Activated B cell treated with CpG ODN at 0.5 μM for 24 hours (primary cell): ENCODE results near the gene KHSRP. TPM values are rescaled to one million over a fixed set of nuclear protein-coding genes. Genes with fewer than 3 reads are reported as not detected.

Experiments
- ATAC-seq: fragments of 200-7000 bp; cut with Tn5 transposase; one replicate; pipeline ENCODE4 v1.10.0; 2021; ENCODE audit warnings: low read depth, mild to moderate bottlenecking, moderate library complexity
- CTCF ChIA-PET: fragments of 350-600 bp; sonication (Branson Sonifier 250); formaldehyde crosslinking; loops from one replicate; lab custom pipeline; 2021; ENCODE audit warnings: antibody characterized with exemption; lab: Charles Lee
- POLR2A ChIA-PET: fragments of 350-600 bp; sonication (Branson Sonifier 250); formaldehyde crosslinking; loops from one replicate; lab custom pipeline; 2021; ENCODE audit warnings: antibody characterized with exemption; lab: Charles Lee
- DNase-seq: peaks from one replicate; pipeline ENCODE4 v3.0.0; 2022
- H3K27ac Mint-ChIP-seq: one replicate; pipeline ENCODE4 v1.8.0; 2020; ENCODE audit warnings: mixed read lengths
- H3K27me3 Mint-ChIP-seq: one replicate; pipeline ENCODE4 v1.8.0; 2021; ENCODE audit warnings: mixed read lengths
- H3K36me3 Mint-ChIP-seq: one replicate; pipeline ENCODE4 v1.8.0; 2021; ENCODE audit warnings: low read depth, mixed read lengths
- H3K4me1 Mint-ChIP-seq: one replicate; pipeline ENCODE4 v1.8.0; 2021; ENCODE audit warnings: mixed read lengths
- H3K4me3 Mint-ChIP-seq: one replicate; pipeline ENCODE4 v1.8.0; 2020; ENCODE audit warnings: mild to moderate bottlenecking, mixed read lengths
- H3K9me3 Mint-ChIP-seq: one replicate; pipeline ENCODE4 v1.8.0; 2020; ENCODE audit warnings: mixed read lengths
- CTCF ChIP-seq: fragments of 200-600 bp; IDR thresholded peaks from one replicate; pipeline ENCODE4 v1.8.0; 2022; ENCODE audit warnings: antibody characterized with exemption, mild to moderate bottlenecking
- intact Hi-C: fragments of 100-400 bp; cut with micrococcal nuclease; formaldehyde crosslinking; loops from one replicate; pipeline ENCODE4 v1.15.1; 2024
- total RNA-seq: library from RNA; stranded (reverse); gene quantifications from 2 replicates; pipeline ENCODE4 v1.2.3, GENCODE V29; 2022

The KHSRP gene
- total RNA-seq, 1 donor from 2014 or later = 251 TPM

GRCh38 chr19:6387372-6387771 lies 37.2 kb downstream of the KHSRP start:
- no peak overlapping the region for H3K4me3 Mint-ChIP-seq
- TF ChIP-seq CTCF = no peak
- H3K9me3 Mint-ChIP-seq = no peaks in the 10 kb centered on the region
- H3K36me3 Mint-ChIP-seq = peaks cover 72% of the 10 kb centered on the region
- ChIA-PET CTCF (no interaction called here), POLR2A (no interaction called here)
- DNase-seq (no peak), ATAC-seq (no peak)
- intact Hi-C loops = no loop called here
- H3K27me3 Mint-ChIP-seq = no peaks in the 10 kb centered on the region
- peaks cover 12% of the 10 kb centered on the region for H3K4me1 Mint-ChIP-seq
- H3K27ac Mint-ChIP-seq = no peak overlapping the region

GRCh38 chr19:6384381-6384780 lies 40.2 kb downstream of the KHSRP start:
- H3K27me3 Mint-ChIP-seq = no peaks in the 10 kb centered on the region
- no peaks in the 10 kb centered on the region for H3K4me1 Mint-ChIP-seq
- ChIA-PET CTCF (no interaction called here), POLR2A (no interaction called here)
- H3K36me3 Mint-ChIP-seq = peaks cover 85% of the 10 kb centered on the region
- no peak for ATAC-seq
- H3K9me3 Mint-ChIP-seq = peaks cover 4% of the 10 kb centered on the region
- intact Hi-C loops = no loop called here
- no peak overlapping the region for H3K27ac Mint-ChIP-seq
- DNase-seq = no peak
- no peak overlapping the region for H3K4me3 Mint-ChIP-seq
- no peak for TF ChIP-seq CTCF

- ATAC-seq (no peak), DNase-seq (no peak)
- peaks cover 86% of the 10 kb centered on the region for H3K36me3 Mint-ChIP-seq
- no peaks in the 10 kb centered on the region for H3K4me1 Mint-ChIP-seq
- H3K27me3 Mint-ChIP-seq = no peaks in the 10 kb centered on the region
- CTCF ChIA-PET = no interaction called here
- no peak overlapping the region for H3K27ac Mint-ChIP-seq
- POLR2A ChIA-PET = no interaction called here
- no peak for TF ChIP-seq CTCF
- peaks cover 4% of the 10 kb centered on the region for H3K9me3 Mint-ChIP-seq
- intact Hi-C loops = no loop called here
- no peak overlapping the region for H3K4me3 Mint-ChIP-seq
Observed at GRCh38 chr19:6383188-6383587, 41.4 kb downstream of the KHSRP start.

GRCh38 chr19:6381030-6381750 lies 43.4 kb downstream of the KHSRP start:
- ChIA-PET POLR2A (no interaction called here), CTCF (no interaction called here)
- no peak for TF ChIP-seq CTCF
- no peaks in the 10 kb centered on the region for H3K4me1 Mint-ChIP-seq
- peaks cover 70% of the 10 kb centered on the region for H3K36me3 Mint-ChIP-seq
- DNase-seq (no peak), ATAC-seq (no peak)
- H3K4me3 Mint-ChIP-seq = no peak overlapping the region
- no peaks in the 10 kb centered on the region for H3K27me3 Mint-ChIP-seq
- peaks cover 4% of the 10 kb centered on the region for H3K9me3 Mint-ChIP-seq
- no peak overlapping the region for H3K27ac Mint-ChIP-seq
- intact Hi-C loops = no loop called here

- CTCF ChIA-PET = no interaction called here
- no peak overlapping the region for H3K27ac Mint-ChIP-seq
- no peak for ATAC-seq
Observed at GRCh38 chr19:6379744-6380143, 44.9 kb downstream of the KHSRP start.

More at GRCh38 chr19:6379744-6380143, 44.9 kb downstream of the KHSRP start:
- TF ChIP-seq CTCF = no peak
- H3K36me3 Mint-ChIP-seq = peaks cover 56% of the 10 kb centered on the region
- DNase-seq = no peak
- peaks cover 4% of the 10 kb centered on the region for H3K9me3 Mint-ChIP-seq
- intact Hi-C loops = no loop called here
- no peaks in the 10 kb centered on the region for H3K27me3 Mint-ChIP-seq
- no peak overlapping the region for H3K4me3 Mint-ChIP-seq
- H3K4me1 Mint-ChIP-seq = no peaks in the 10 kb centered on the region
- POLR2A ChIA-PET = no interaction called here
